Smooth muscle cell (in vitro differentiated cells): ENCODE data around the gene ZNF41. TPM values are rescaled to one million over a fixed set of nuclear protein-coding genes. Genes with fewer than 3 reads are reported as not detected.

Source experiments
- DNase-seq: peaks from one replicate; lab custom pipeline; 2025; ENCODE audit not compliant: unreplicated experiment; lab: John Stamatoyannopoulos, UW
- H2AFZ ChIP-seq: fragments of 200-600 bp; sonication (generic); 2 replicates; pipeline ENCODE4 v1.6.0; 2016; ENCODE audit warnings: antibody characterized with exemption, low read depth, mild to moderate bottlenecking
- H3F3A ChIP-seq: fragments of 200-600 bp; sonication (generic); 2 replicates; pipeline ENCODE4 v1.6.0; 2017; ENCODE audit warnings: antibody characterized with exemption, low read depth
- H3K27ac ChIP-seq: fragments of 200-600 bp; sonication (generic); 2 replicates; pipeline ENCODE4 v1.5.1; 2016; ENCODE audit warnings: low read depth, mild to moderate bottlenecking
- H3K27me3 ChIP-seq: fragments of 200-600 bp; sonication (generic); 2 replicates; pipeline ENCODE4 v1.6.1; 2016; ENCODE audit warnings: low read depth, mild to moderate bottlenecking
- H3K36me3 ChIP-seq: fragments of 200-600 bp; sonication (generic); 2 replicates; pipeline ENCODE4 v1.5.1; 2016; ENCODE audit warnings: low read depth
- H3K4me1 ChIP-seq: fragments of 200-600 bp; sonication (generic); 2 replicates; pipeline ENCODE4 v1.5.1; 2016; ENCODE audit warnings: low read depth
- H3K4me2 ChIP-seq: fragments of 200-600 bp; sonication (generic); 2 replicates; pipeline ENCODE4 v1.6.0; 2016; ENCODE audit warnings: mild to moderate bottlenecking
- H3K4me3 ChIP-seq: fragments of 200-600 bp; sonication (generic); 2 replicates; pipeline ENCODE4 v1.5.1; 2016; ENCODE audit warnings: mild to moderate bottlenecking
- H3K79me2 ChIP-seq: fragments of 200-600 bp; sonication (generic); 2 replicates; pipeline ENCODE4 v1.6.0; 2016; ENCODE audit warnings: low read depth, mild to moderate bottlenecking
- H3K9ac ChIP-seq: fragments of 200-600 bp; sonication (generic); 2 replicates; pipeline ENCODE4 v1.6.0; 2016; ENCODE audit warnings: low read depth
- H3K9me3 ChIP-seq: fragments of 200-600 bp; sonication (generic); replicated peaks from 2 replicates; pipeline ENCODE4 v1.5.1; 2016; ENCODE audit warnings: low read depth
- H4K20me1 ChIP-seq: fragments of 200-600 bp; sonication (generic); 2 replicates; pipeline ENCODE4 v1.6.0; 2016; ENCODE audit warnings: low read depth
- WGBS: methylation state at CpG from one replicate; pipeline ENCODE4 v1.1.7; 2016; ENCODE audit warnings: low lambda C conversion rate; 5-methylcytosine and 5-hydroxymethylcytosine counted together
- polyA plus RNA-seq: library from polyadenylated mRNA; unstranded; fragments of >200 nt; fragmentation: Nextera tagmentation; extraction: Ambion mirVana; gene quantifications from 2 replicates; pipeline ENCODE4 v1.2.1, GENCODE V29; 2016
- total RNA-seq: library from RNA; depleted of rRNA; stranded (reverse); fragments of >200 nt; gene quantifications from 2 replicates; pipeline ENCODE4 v1.2.3, GENCODE V29; 2014
- TF ChIP-seq, protein P1 (sequence below): fragments of 200-600 bp; sonication (generic); IDR thresholded peaks from 2 replicates; pipeline ENCODE4 v1.5.1; 2017; ENCODE audit warnings: borderline replicate concordance, mild to moderate bottlenecking, antibody characterized with exemption; ENCODE audit not compliant: insufficient read depth, poor library complexity, severe bottlenecking

The ZNF41 gene
- total RNA-seq: 4.6 and 6.7 TPM in 2 replicates
- 2.7 and 4.6 TPM in 2 replicates for polyA plus RNA-seq

- peak within 1 kb of the TSS; percentile 78 for H2AFZ ChIP-seq
- no peaks in the 10 kb centered on the region for H3K27me3 ChIP-seq
- peak within 1 kb of the TSS; percentile 86 for H3K4me2 ChIP-seq
- no peaks in the 10 kb centered on the region for H3K4me1 ChIP-seq
- peaks cover 17% of the 10 kb centered on the region for H3K79me2 ChIP-seq
- H3K9me3 ChIP-seq: no peaks in the 10 kb centered on the region
- H3K4me3 ChIP-seq: peak within 1 kb of the TSS; percentile 81
- peak within 1 kb of the TSS; percentile 82 for H3K27ac ChIP-seq
- H3K9ac ChIP-seq: peak within 1 kb of the TSS; percentile 85
- 42% methylated on average over 61 of the region's 77 CpGs for WGBS
- no peaks in the 10 kb centered on the region for H3F3A ChIP-seq
- peak; percentile 40 for DNase-seq
- no peaks in the 10 kb centered on the region for H3K36me3 ChIP-seq
- TF ChIP-seq, protein P1, sequence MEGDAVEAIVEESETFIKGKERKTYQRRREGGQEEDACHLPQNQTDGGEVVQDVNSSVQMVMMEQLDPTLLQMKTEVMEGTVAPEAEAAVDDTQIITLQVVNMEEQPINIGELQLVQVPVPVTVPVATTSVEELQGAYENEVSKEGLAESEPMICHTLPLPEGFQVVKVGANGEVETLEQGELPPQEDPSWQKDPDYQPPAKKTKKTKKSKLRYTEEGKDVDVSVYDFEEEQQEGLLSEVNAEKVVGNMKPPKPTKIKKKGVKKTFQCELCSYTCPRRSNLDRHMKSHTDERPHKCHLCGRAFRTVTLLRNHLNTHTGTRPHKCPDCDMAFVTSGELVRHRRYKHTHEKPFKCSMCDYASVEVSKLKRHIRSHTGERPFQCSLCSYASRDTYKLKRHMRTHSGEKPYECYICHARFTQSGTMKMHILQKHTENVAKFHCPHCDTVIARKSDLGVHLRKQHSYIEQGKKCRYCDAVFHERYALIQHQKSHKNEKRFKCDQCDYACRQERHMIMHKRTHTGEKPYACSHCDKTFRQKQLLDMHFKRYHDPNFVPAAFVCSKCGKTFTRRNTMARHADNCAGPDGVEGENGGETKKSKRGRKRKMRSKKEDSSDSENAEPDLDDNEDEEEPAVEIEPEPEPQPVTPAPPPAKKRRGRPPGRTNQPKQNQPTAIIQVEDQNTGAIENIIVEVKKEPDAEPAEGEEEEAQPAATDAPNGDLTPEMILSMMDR: no peak
- H4K20me1 ChIP-seq: no peaks in the 10 kb centered on the region
These were observed at the start of gene ZNF41 for GRCh38 chrX:47482512-47483305. Gene ZNF41 (minus strand): TSS chrX:47483222. CDS start chrX:47467481, 15,741 bp downstream.

DNA sequence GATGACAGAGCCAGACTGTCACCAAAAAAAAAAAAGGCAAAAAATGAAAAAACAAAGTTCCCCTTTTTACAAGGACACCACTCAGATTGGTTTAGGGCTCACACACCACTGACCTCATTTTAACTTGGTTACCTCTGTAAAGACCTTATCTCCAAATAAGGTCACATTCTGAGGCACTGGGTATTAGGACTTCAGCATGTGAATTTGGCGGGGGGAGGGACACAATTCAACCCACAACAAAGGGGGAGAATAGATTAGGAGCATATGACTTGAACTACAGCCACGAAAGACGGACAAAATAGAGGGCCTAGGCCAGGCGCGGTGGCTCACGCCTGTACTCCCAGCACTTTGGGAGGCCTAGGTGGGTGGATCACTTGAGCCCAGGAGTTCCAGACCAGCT is 47.0 kb upstream of the ZNF41 start:
- Histone ChIP-seq H3F3A (no peaks in the 10 kb centered on the region), H3K79me2 (no peaks in the 10 kb centered on the region), H3K9ac (no peak overlapping the region), H3K36me3 (no peaks in the 10 kb centered on the region), H3K27me3 (no peaks in the 10 kb centered on the region), H3K4me1 (no peaks in the 10 kb centered on the region), H3K4me2 (no peak overlapping the region), H3K9me3 (no peaks in the 10 kb centered on the region), H3K4me3 (no peak overlapping the region), H4K20me1 (no peaks in the 10 kb centered on the region), H2AFZ (no peak overlapping the region), H3K27ac (no peak overlapping the region)
- 88% methylated on average over 6 of the region's 6 CpGs for WGBS
- TF ChIP-seq, protein P1: no peak
- no peak for DNase-seq

- TF ChIP-seq, protein P1: no peak
- Histone ChIP-seq H3K36me3 (no peaks in the 10 kb centered on the region), H3K9ac (no peak overlapping the region), H3K27me3 (no peaks in the 10 kb centered on the region), H3K27ac (no peak overlapping the region), H2AFZ (no peak overlapping the region), H4K20me1 (no peaks in the 10 kb centered on the region), H3K4me1 (no peaks in the 10 kb centered on the region), H3K4me2 (no peak overlapping the region), H3K9me3 (no peaks in the 10 kb centered on the region), H3F3A (no peaks in the 10 kb centered on the region), H3K79me2 (no peaks in the 10 kb centered on the region), H3K4me3 (no peak overlapping the region)
- WGBS: 80% methylated on average over 8 of the region's 8 CpGs
- DNase-seq: no peak
These were observed 46.5 kb upstream of the ZNF41 start for GRCh38 chrX:47529548-47529947.

- Histone ChIP-seq H3K27me3 (no peaks in the 10 kb centered on the region), H4K20me1 (no peaks in the 10 kb centered on the region), H3F3A (no peaks in the 10 kb centered on the region), H3K36me3 (no peaks in the 10 kb centered on the region), H3K79me2 (no peaks in the 10 kb centered on the region), H3K27ac (no peak overlapping the region), H3K4me1 (no peaks in the 10 kb centered on the region), H3K4me3 (peak overlapping the region; percentile 71), H3K9me3 (no peaks in the 10 kb centered on the region), H2AFZ (peak overlapping the region; percentile 93), H3K4me2 (peak overlapping the region; percentile 87), H3K9ac (no peak overlapping the region)
- DNase-seq: no peak
- TF ChIP-seq, protein P1: no peak
- WGBS: 55% methylated on average over 31 of the region's 34 CpGs
These were observed 40.7 kb upstream of the ZNF41 start for GRCh38 chrX:47523713-47524166.
